NCI-H748 treated with DMSO at 0.1 percent for 48 hours (cell line): Measurements from ENCODE around the gene POLR1A.
"Not testable (repeated sequence)": the region's sequence is repeated elsewhere in the genome, so short reads cannot be mapped to it uniquely, and the experiment has no call there.

ENCODE experiments used
- DNase-seq: peaks from one replicate; lab custom pipeline; 2025; lab: John Stamatoyannopoulos, UW

Gene POLR1A

GRCh38 chr2:85998071-85998991, 107.4 kb downstream of the POLR1A start:
- no peak for DNase-seq

- DNase-seq: no peak
These were observed 108.4 kb downstream of the POLR1A start for GRCh38 chr2:85997017-85997970.

- DNase-seq: no peak
These were observed 109.1 kb downstream of the POLR1A start for GRCh38 chr2:85996591-85996990.

GRCh38 chr2:85995648-85996529, 109.8 kb downstream of the POLR1A start:
- no peak for DNase-seq

- no peak for DNase-seq
These were observed 110.6 kb downstream of the POLR1A start for GRCh38 chr2:85994897-85995647.

- no peak for DNase-seq
These were observed 111.3 kb downstream of the POLR1A start for GRCh38 chr2:85994421-85994777.

GRCh38 chr2:85992611-85993010, 113.1 kb downstream of the POLR1A start:
- DNase-seq: no peak

- DNase-seq: not testable (repeated sequence)
These were observed 113.6 kb downstream of the POLR1A start for GRCh38 chr2:85992053-85992452.

GRCh38 chr2:85990084-85990483, 115.6 kb downstream of the POLR1A start:
- DNase-seq: no peak

GRCh38 chr2:85989288-85989865, 116.3 kb downstream of the POLR1A start:
- DNase-seq: no peak

- DNase-seq: no peak
These were observed 116.8 kb downstream of the POLR1A start for GRCh38 chr2:85988914-85989270.

GRCh38 chr2:85988175-85988913, 117.3 kb downstream of the POLR1A start:
- DNase-seq: no peak

- no peak for DNase-seq
These were observed 118.2 kb downstream of the POLR1A start for GRCh38 chr2:85987266-85988174.

GRCh38 chr2:85986121-85986520, 119.6 kb downstream of the POLR1A start:
- DNase-seq: no peak

GRCh38 chr2:85984788-85985187, 120.9 kb downstream of the POLR1A start:
- DNase-seq: no peak

- no peak for DNase-seq
These were observed 121.9 kb downstream of the POLR1A start for GRCh38 chr2:85983766-85984165.

- DNase-seq: no peak
These were observed 124.0 kb downstream of the POLR1A start for GRCh38 chr2:85981579-85982247.
